ENCODE results near the gene PLA2G1B.

PLA2G1B gene

GRCh38 chr12:120324841-120325417 lies 2.6 kb downstream of the PLA2G1B start:
- no peak for DNase-seq (ENCODE audit: low read depth)

GRCh38 chr12:120323772-120324171 lies 3.8 kb downstream of the PLA2G1B start:
- no peak for DNase-seq (ENCODE audit: low read depth)

GRCh38 chr12:120321382-120322202 lies 6.0 kb downstream of the PLA2G1B start:
- DNase-seq (ENCODE audit: low read depth) = no peak

- peak; percentile 100 for DNase-seq (ENCODE audit: low read depth)
These were observed 10.1 kb downstream of the PLA2G1B start for GRCh38 chr12:120317224-120318105.

- DNase-seq (ENCODE audit: low read depth) = no peak
These were observed 10.8 kb downstream of the PLA2G1B start for GRCh38 chr12:120316798-120317223.

- no peak for DNase-seq (ENCODE audit: low read depth)
These were observed 13.4 kb downstream of the PLA2G1B start for GRCh38 chr12:120314220-120314619.

- peak; percentile 78 for DNase-seq (ENCODE audit: low read depth)
These were observed 25.4 kb downstream of the PLA2G1B start, which contains the start of gene SIRT4 for GRCh38 chr12:120301962-120302815. TSS of gene SIRT4 (plus strand) at chr12:120302321. CDS start at chr12:120303562, 1,241 bp downstream.

GRCh38 chr12:120292661-120293531 lies 34.7 kb downstream of the PLA2G1B start, which contains the start of gene RNU4-1:
TSS of gene RNU4-1 (minus strand) at chr12:120293237.
- DNase-seq (ENCODE audit: low read depth) = peak; percentile 43

GRCh38 chr12:120292411-120292660 lies 35.2 kb downstream of the PLA2G1B start:
- DNase-seq (ENCODE audit: low read depth) = no peak

GRCh38 chr12:120290609-120291305 lies 36.8 kb downstream of the PLA2G1B start:
- peak; percentile 5 for DNase-seq (ENCODE audit: low read depth)

GRCh38 chr12:120287491-120287890 lies 40.1 kb downstream of the PLA2G1B start:
- DNase-seq (ENCODE audit: low read depth) = no peak

- no peak for DNase-seq (ENCODE audit: low read depth)
These were observed 40.6 kb downstream of the PLA2G1B start for GRCh38 chr12:120286768-120287490.

- DNase-seq (ENCODE audit: low read depth) = no peak
These were observed 43.2 kb downstream of the PLA2G1B start for GRCh38 chr12:120284381-120284780.

GRCh38 chr12:120283318-120283717 lies 44.3 kb downstream of the PLA2G1B start:
- no peak for DNase-seq (ENCODE audit: low read depth)

GRCh38 chr12:120278137-120279069 lies 49.2 kb downstream of the PLA2G1B start:
- DNase-seq (ENCODE audit: low read depth) = no peak

- no peak for DNase-seq (ENCODE audit: low read depth)
These were observed 50.8 kb downstream of the PLA2G1B start for GRCh38 chr12:120276734-120277133.

Data from stimulated activated CD8-positive, alpha-beta memory T cell treated with anti-CD3 and anti-CD28 coated beads, Interleukin-7, amount 100 ng/mL, for 24 hours (primary cell).